ENCODE measurements around the gene LDLRAD2. TPM values are rescaled to one million over a fixed set of nuclear protein-coding genes. Genes with fewer than 3 reads are reported as not detected.

Gene LDLRAD2
- total and polyA plus RNA-seq, 2 of the 4 experiments (the other 2 are of a cell fraction): 0.05 TPM; not detected in 1

- no peak overlapping the region for H3K18ac ChIP-seq (ENCODE audit: low read depth, low read length)
- H2AFZ ChIP-seq (replicated peaks; ENCODE audit: low read length, poor library complexity): peak overlapping the region; percentile 33
- H3K23ac ChIP-seq (ENCODE audit: low read depth, low read length): no peak overlapping the region
- no TSS peak for BruUV-seq (replicated peaks)
- no peaks in the 10 kb centered on the region for H3K27me3 ChIP-seq (ENCODE audit: control insufficient read depth, insufficient read depth, low read length)
- H3K27ac ChIP-seq (ENCODE audit: insufficient read depth, low read length): no peak overlapping the region
- no peak overlapping the region for H2BK20ac ChIP-seq (ENCODE audit: low read depth, low read length)
- in situ Hi-C loops (cut with MboI; ENCODE audit: low sequenced_read_pairs): no loop called here
- H2AK9ac ChIP-seq (replicated peaks; ENCODE audit: low read depth, low read length, poor library complexity): no peak overlapping the region
- H3K4me2 ChIP-seq (ENCODE audit: low read depth, low read length): no peak overlapping the region
- POLR2A ChIA-PET (ENCODE audit: unreplicated experiment): no interaction called here
- intact Hi-C loops (cut with micrococcal nuclease): loop anchor here (5.0 kb wide), 1 partner anchor 72 kb away; the partner anchor contains the start of gene HSPG2
- peaks cover 15% of the 10 kb centered on the region for H3K4me1 ChIP-seq (ENCODE audit: control insufficient read depth, insufficient read depth, low read length)
- H3K14ac ChIP-seq (replicated peaks; ENCODE audit: low read depth, low read length): no peak overlapping the region
- ATAC-seq (ENCODE audit: low read depth) (no peak), DNase-seq (no peak)
- H2AK5ac ChIP-seq (ENCODE audit: low read depth, low read length): no peak overlapping the region
- H3K9me1 ChIP-seq (ENCODE audit: insufficient read depth, low read length): peaks cover 18% of the 10 kb centered on the region
- no peak overlapping the region for H4K8ac ChIP-seq (ENCODE audit: low read depth in 2 of 2, low read length in 2 of 2)
- WGBS, 2 experiments (ENCODE audit: extremely low coverage in 2 of 2, insufficient read length in 1 of 2): no CpG with 5 or more reads among the region's 7 CpGs
- no peak overlapping the region for H4K5ac ChIP-seq (ENCODE audit: low read depth, low read length)
- H3K79me1 ChIP-seq (ENCODE audit: low read depth in 1 of 2, low read length in 2 of 2): peaks cover 6 to 36% of the 10 kb centered on the region in 2 experiments
- H2BK120ac ChIP-seq (ENCODE audit: low read depth, low read length): no peak overlapping the region
- H3K9ac ChIP-seq (ENCODE audit: low read depth, low read length): no peak overlapping the region
- CTCF ChIA-PET: interaction anchor here (0.5 kb wide), 1 partner anchor 63 kb away, joined by 5 read pairs; no protein-coding TSS in a partner anchor
- H3K56ac ChIP-seq (ENCODE audit: extremely low read depth, insufficient read depth, low read length): no peak overlapping the region
- no peak overlapping the region for H3K4me3 ChIP-seq (ENCODE audit: insufficient read depth, low read depth, low read length)
- H2BK5ac ChIP-seq (ENCODE audit: low read depth, low read length, poor library complexity, severe bottlenecking): no peak overlapping the region
- dilution Hi-C loops (cut with HindIII; ENCODE audit: low sequenced_read_pairs, unreplicated experiment): no loop called here
- no peak overlapping the region for H4K91ac ChIP-seq (ENCODE audit: insufficient read depth, low read depth, low read length)
- no peak overlapping the region for H2BK15ac ChIP-seq (ENCODE audit: low read depth, low read length)
- H4K20me1 ChIP-seq (ENCODE audit: insufficient read depth, low read length): peaks cover 24% of the 10 kb centered on the region
- TF ChIP-seq USF2 (IDR thresholded peaks at IDR 0.05; ENCODE audit: low read depth, low read length) (no peak), MAZ (IDR thresholded peaks at IDR 0.05; ENCODE audit: borderline replicate concordance, low read depth, low read length) (no peak), POLR2A (IDR thresholded peaks at IDR 0.05; ENCODE audit: low read depth, low read length) (no peak)
- no peaks in the 10 kb centered on the region for H3K9me3 ChIP-seq (ENCODE audit: control insufficient read depth, insufficient read depth, low read length)
- H3K36me3 ChIP-seq (ENCODE audit: control insufficient read depth, insufficient read depth, low read length): peaks cover 52% of the 10 kb centered on the region
- H3K4ac ChIP-seq (ENCODE audit: low read depth, low read length): no peak overlapping the region
Measured at GRCh38 chr1:21865609-21865942, 53.5 kb downstream of the LDLRAD2 start.

Measured in IMR-90 (cell line).